ENCODE measurements around the gene LBX2.
"Not testable (repeated sequence)": the region's sequence is repeated elsewhere in the genome, so short reads cannot be mapped to it uniquely, and the experiment has no call there.

Gene LBX2

GRCh38 chr2:74481961-74482800 lies 17.2 kb downstream of the LBX2 start:
- peak; percentile 33 for DNase-seq

- no peak for DNase-seq
Observed at GRCh38 chr2:74481431-74481830, 18.0 kb downstream of the LBX2 start.

- DNase-seq: no peak
Observed at GRCh38 chr2:74474899-74475298, 24.5 kb downstream of the LBX2 start.

GRCh38 chr2:74474481-74474880 lies 24.9 kb downstream of the LBX2 start:
- DNase-seq: no peak

- no peak for DNase-seq
Observed at GRCh38 chr2:74472945-74473258, 26.5 kb downstream of the LBX2 start.

- DNase-seq: peak; percentile 93
Observed at GRCh38 chr2:74472086-74472944, 27.1 kb downstream of the LBX2 start, which contains the start of gene MRPL53. MRPL53 (minus strand) TSS chr2:74472680; CDS start chr2:74472660, 20 bp downstream.

GRCh38 chr2:74471332-74472065 lies 27.9 kb downstream of the LBX2 start:
- DNase-seq: no peak

GRCh38 chr2:74470742-74471141 lies 28.7 kb downstream of the LBX2 start:
- not testable (repeated sequence) for DNase-seq

GRCh38 chr2:74464406-74464805 lies 35.0 kb downstream of the LBX2 start:
- no peak for DNase-seq

- no peak for DNase-seq
Observed at GRCh38 chr2:74462786-74463105, 36.7 kb downstream of the LBX2 start.

GRCh38 chr2:74462054-74462785 lies 37.2 kb downstream of the LBX2 start:
- DNase-seq: no peak

- DNase-seq: no peak
Observed at GRCh38 chr2:74461187-74462053, 38.0 kb downstream of the LBX2 start.

GRCh38 chr2:74460187-74460586 lies 39.2 kb downstream of the LBX2 start:
- not testable (repeated sequence) for DNase-seq

GRCh38 chr2:74459503-74460118 lies 39.8 kb downstream of the LBX2 start:
- DNase-seq: not testable (repeated sequence)

GRCh38 chr2:74458938-74459363 lies 40.5 kb downstream of the LBX2 start:
- no peak for DNase-seq

GRCh38 chr2:74458132-74458937 lies 41.1 kb downstream of the LBX2 start, which contains the start of gene WBP1:
WBP1 (plus strand) TSS chr2:74458438; CDS start chr2:74458603, 165 bp downstream.
- DNase-seq: peak; percentile 100

- DNase-seq: peak; percentile 49
Observed at GRCh38 chr2:74457549-74458131, 41.8 kb downstream of the LBX2 start.

- no peak for DNase-seq
Observed at GRCh38 chr2:74457129-74457548, 42.3 kb downstream of the LBX2 start.

- peak; percentile 98 for DNase-seq
Observed at GRCh38 chr2:74454654-74455511, 44.5 kb downstream of the LBX2 start, which contains the start of gene INO80B. INO80B (plus strand) TSS chr2:74455087; CDS start chr2:74455117, 30 bp downstream.
